Measurements from ENCODE around the gene NT5C1B. TPM values are rescaled to one million over a fixed set of nuclear protein-coding genes. Genes with fewer than 3 reads are reported as not detected.

Gene NT5C1B
- total and polyA plus RNA-seq, 5 donors from 2014 or later, result 0.46 to 0.78 (median 0.56) TPM; not detected in 2

- peak overlapping the region; percentile 81 to 99 (median 94) for H3K4me3 Mint-ChIP-seq
- peaks cover 10% of the 10 kb centered on the region for H3K4me1 ChIP-seq (ENCODE audit: control insufficient read depth, insufficient read depth, low read length, poor library complexity, severe bottlenecking)
- H3K27me3 Mint-ChIP-seq, result no peaks in the 10 kb centered on the region
- peaks cover 26 to 55% (median 43%) of the 10 kb centered on the region in 4 donors for H3K4me1 Mint-ChIP-seq
- no peaks in the 10 kb centered on the region for H3K27me3 ChIP-seq (ENCODE audit: control insufficient read depth, insufficient read depth, low read length)
- DNase-seq (peak in 1 of 3 donors; percentile 1), ATAC-seq (ENCODE audit: low read depth in 2 of 2) (no peak)
- H3K27ac ChIP-seq (ENCODE audit: insufficient read depth, low read length, poor library complexity, severe bottlenecking), result peak overlapping the region; percentile 94
- H3K36me3 Mint-ChIP-seq, result peaks cover 15% of the 10 kb centered on the region
- H3K4me3 ChIP-seq (ENCODE audit: low read depth, low read length), result peak overlapping the region; percentile 81
- H3K9me3 Mint-ChIP-seq, result peaks cover 0 to 4% (median 0%) of the 10 kb centered on the region in 7 donors
- peaks cover 14% of the 10 kb centered on the region for H3K36me3 ChIP-seq (ENCODE audit: control insufficient read depth, insufficient read depth, low read length)
- peaks cover 4 to 5% of the 10 kb centered on the region in 2 experiments for H3K9me3 ChIP-seq (ENCODE audit: control insufficient read depth in 2 of 2, low read length in 2 of 2)
- H3K27ac Mint-ChIP-seq, result peak overlapping the region; percentile 94
Measured at GRCh38 chr2:18559531-18560030, 29.8 kb downstream of the NT5C1B start.

GRCh38 chr2:18558458-18558857 lies 30.9 kb downstream of the NT5C1B start:
- no peak overlapping the region for H3K4me3 ChIP-seq (ENCODE audit: low read depth, low read length)
- no peaks in the 10 kb centered on the region for H3K9me3 ChIP-seq (ENCODE audit: control insufficient read depth in 2 of 2, low read length in 2 of 2)
- Mint-ChIP-seq H3K27me3 (no peaks in the 10 kb centered on the region), H3K9me3 (peaks cover 0 to 4% (median 0%) of the 10 kb centered on the region in 7 donors), H3K4me1 (peaks cover 28 to 57% (median 47%) of the 10 kb centered on the region in 4 donors), H3K27ac (peak overlapping the region; percentile 2 to 94 (median 39)), H3K4me3 (peak overlapping the region in 3 of 4 donors; percentile 39 to 87 (median 81)), H3K36me3 (peaks cover 15% of the 10 kb centered on the region)
- peaks cover 10% of the 10 kb centered on the region for H3K4me1 ChIP-seq (ENCODE audit: control insufficient read depth, insufficient read depth, low read length, poor library complexity, severe bottlenecking)
- ATAC-seq (ENCODE audit: low read depth in 2 of 2), result no peak
- no peak for DNase-seq
- no peaks in the 10 kb centered on the region for H3K27me3 ChIP-seq (ENCODE audit: control insufficient read depth, insufficient read depth, low read length)
- peaks cover 11% of the 10 kb centered on the region for H3K36me3 ChIP-seq (ENCODE audit: control insufficient read depth, insufficient read depth, low read length)
- H3K27ac ChIP-seq (ENCODE audit: insufficient read depth, low read length, poor library complexity, severe bottlenecking), result no peak overlapping the region

GRCh38 chr2:18557121-18557520 lies 32.2 kb downstream of the NT5C1B start:
- Histone ChIP-seq H3K27ac (ENCODE audit: insufficient read depth, low read length, poor library complexity, severe bottlenecking) (no peak overlapping the region), H3K27me3 (ENCODE audit: control insufficient read depth, insufficient read depth, low read length) (no peaks in the 10 kb centered on the region), H3K9me3 (ENCODE audit: control insufficient read depth in 2 of 2, low read length in 2 of 2) (no peaks in the 10 kb centered on the region), H3K4me3 (ENCODE audit: low read depth, low read length) (no peak overlapping the region), H3K36me3 (ENCODE audit: control insufficient read depth, insufficient read depth, low read length) (peaks cover 11% of the 10 kb centered on the region), H3K4me1 (ENCODE audit: control insufficient read depth, insufficient read depth, low read length, poor library complexity, severe bottlenecking) (peaks cover 16% of the 10 kb centered on the region)
- DNase-seq (no peak), ATAC-seq (ENCODE audit: low read depth in 2 of 2) (no peak)
- Mint-ChIP-seq H3K4me3 (peak overlapping the region in 1 of 4 donors; percentile 15), H3K4me1 (peaks cover 37 to 66% (median 53%) of the 10 kb centered on the region in 4 donors), H3K36me3 (peaks cover 16% of the 10 kb centered on the region), H3K27me3 (no peaks in the 10 kb centered on the region), H3K27ac (no peak overlapping the region), H3K9me3 (peaks cover 0 to 4% (median 0%) of the 10 kb centered on the region in 7 donors)

- Mint-ChIP-seq H3K27me3 (no peaks in the 10 kb centered on the region), H3K4me1 (peaks cover 17 to 59% (median 52%) of the 10 kb centered on the region in 4 donors), H3K27ac (no peak overlapping the region), H3K4me3 (no peak overlapping the region), H3K9me3 (no peaks in the 10 kb centered on the region), H3K36me3 (peaks cover 19% of the 10 kb centered on the region)
- no peaks in the 10 kb centered on the region for H3K9me3 ChIP-seq (ENCODE audit: control insufficient read depth in 2 of 2, low read length in 2 of 2)
- ATAC-seq (ENCODE audit: low read depth in 2 of 2), result no peak
- no peak overlapping the region for H3K4me3 ChIP-seq (ENCODE audit: low read depth, low read length)
- H3K4me1 ChIP-seq (ENCODE audit: control insufficient read depth, insufficient read depth, low read length, poor library complexity, severe bottlenecking), result peaks cover 6% of the 10 kb centered on the region
- no peak for DNase-seq
- no peak overlapping the region for H3K27ac ChIP-seq (ENCODE audit: insufficient read depth, low read length, poor library complexity, severe bottlenecking)
- H3K27me3 ChIP-seq (ENCODE audit: control insufficient read depth, insufficient read depth, low read length), result no peaks in the 10 kb centered on the region
- peaks cover 11% of the 10 kb centered on the region for H3K36me3 ChIP-seq (ENCODE audit: control insufficient read depth, insufficient read depth, low read length)
Measured at GRCh38 chr2:18552351-18553077, 36.9 kb downstream of the NT5C1B start.

GRCh38 chr2:18551623-18552022 lies 37.7 kb downstream of the NT5C1B start:
- peaks cover 18% of the 10 kb centered on the region for H3K36me3 Mint-ChIP-seq
- peak overlapping the region in 1 of 3 donors; percentile 24 for H3K27ac Mint-ChIP-seq
- ATAC-seq (ENCODE audit: low read depth in 2 of 2) (no peak), DNase-seq (no peak)
- no peak overlapping the region for H3K4me3 Mint-ChIP-seq
- peaks cover 23 to 58% (median 50%) of the 10 kb centered on the region in 4 donors for H3K4me1 Mint-ChIP-seq
- Histone ChIP-seq H3K27me3 (ENCODE audit: control insufficient read depth, insufficient read depth, low read length) (no peaks in the 10 kb centered on the region), H3K36me3 (ENCODE audit: control insufficient read depth, insufficient read depth, low read length) (peaks cover 11% of the 10 kb centered on the region), H3K4me1 (ENCODE audit: control insufficient read depth, insufficient read depth, low read length, poor library complexity, severe bottlenecking) (peaks cover 6% of the 10 kb centered on the region), H3K9me3 (ENCODE audit: control insufficient read depth in 2 of 2, low read length in 2 of 2) (no peaks in the 10 kb centered on the region), H3K27ac (ENCODE audit: insufficient read depth, low read length, poor library complexity, severe bottlenecking) (no peak overlapping the region), H3K4me3 (ENCODE audit: low read depth, low read length) (no peak overlapping the region)
- H3K27me3 Mint-ChIP-seq, result no peaks in the 10 kb centered on the region
- H3K9me3 Mint-ChIP-seq, result no peaks in the 10 kb centered on the region

GRCh38 chr2:18551169-18551568 lies 38.2 kb downstream of the NT5C1B start:
- Histone ChIP-seq H3K36me3 (ENCODE audit: control insufficient read depth, insufficient read depth, low read length) (peaks cover 11% of the 10 kb centered on the region), H3K4me1 (ENCODE audit: control insufficient read depth, insufficient read depth, low read length, poor library complexity, severe bottlenecking) (peaks cover 6% of the 10 kb centered on the region), H3K4me3 (ENCODE audit: low read depth, low read length) (no peak overlapping the region), H3K9me3 (ENCODE audit: control insufficient read depth in 2 of 2, low read length in 2 of 2) (no peaks in the 10 kb centered on the region), H3K27me3 (ENCODE audit: control insufficient read depth, insufficient read depth, low read length) (no peaks in the 10 kb centered on the region), H3K27ac (ENCODE audit: insufficient read depth, low read length, poor library complexity, severe bottlenecking) (no peak overlapping the region)
- ATAC-seq (ENCODE audit: low read depth in 2 of 2), result no peak
- Mint-ChIP-seq H3K27me3 (no peaks in the 10 kb centered on the region), H3K36me3 (peaks cover 13% of the 10 kb centered on the region), H3K9me3 (no peaks in the 10 kb centered on the region), H3K27ac (no peak overlapping the region), H3K4me3 (no peak overlapping the region), H3K4me1 (peaks cover 23 to 58% (median 49%) of the 10 kb centered on the region in 4 donors)
- DNase-seq, result no peak

- Histone ChIP-seq H3K4me3 (ENCODE audit: low read depth, low read length) (no peak overlapping the region), H3K27ac (ENCODE audit: insufficient read depth, low read length, poor library complexity, severe bottlenecking) (no peak overlapping the region), H3K27me3 (ENCODE audit: control insufficient read depth, insufficient read depth, low read length) (no peaks in the 10 kb centered on the region), H3K4me1 (ENCODE audit: control insufficient read depth, insufficient read depth, low read length, poor library complexity, severe bottlenecking) (peaks cover 6% of the 10 kb centered on the region), H3K9me3 (ENCODE audit: control insufficient read depth in 2 of 2, low read length in 2 of 2) (no peaks in the 10 kb centered on the region), H3K36me3 (ENCODE audit: control insufficient read depth, insufficient read depth, low read length) (peaks cover 8% of the 10 kb centered on the region)
- H3K4me1 Mint-ChIP-seq, result peaks cover 22 to 60% (median 50%) of the 10 kb centered on the region in 4 donors
- H3K27me3 Mint-ChIP-seq, result no peaks in the 10 kb centered on the region
- no peak for DNase-seq
- peak overlapping the region in 1 of 3 donors; percentile 50 for H3K27ac Mint-ChIP-seq
- H3K9me3 Mint-ChIP-seq, result no peaks in the 10 kb centered on the region
- H3K36me3 Mint-ChIP-seq, result peaks cover 11% of the 10 kb centered on the region
- H3K4me3 Mint-ChIP-seq, result no peak overlapping the region
- ATAC-seq (ENCODE audit: low read depth in 2 of 2), result no peak
Measured at GRCh38 chr2:18550433-18550832, 38.9 kb downstream of the NT5C1B start.
